ENCODE results near the gene ZNF777.
"Not testable (repeated sequence)": the region's sequence is repeated elsewhere in the genome, so short reads cannot be mapped to it uniquely, and the experiment has no call there.

Gene ZNF777

GRCh38 chr7:149449897-149450296 is 11.0 kb downstream of the ZNF777 start:
- DNase-seq: no peak

DNA sequence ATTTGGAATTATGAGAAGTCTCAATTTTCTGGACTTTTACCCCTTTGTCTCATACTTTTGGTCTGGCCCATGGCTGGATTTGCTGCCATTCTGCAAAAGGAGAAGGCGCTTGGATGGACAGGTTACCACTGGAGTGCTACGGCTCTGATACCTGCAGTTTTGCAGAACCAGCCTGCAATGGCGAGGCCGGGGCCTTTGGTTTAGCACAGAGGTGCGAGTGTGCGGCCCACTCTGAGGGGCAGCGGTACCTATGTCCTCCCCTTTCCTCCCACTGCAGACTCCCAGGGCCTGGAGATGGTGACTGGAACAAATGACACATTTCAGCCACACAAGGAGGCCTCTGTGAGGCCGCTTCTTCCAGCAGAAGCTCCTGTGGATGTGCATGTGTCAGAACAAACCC is 11.9 kb downstream of the ZNF777 start:
- DNase-seq: no peak

- not testable (repeated sequence) for DNase-seq
These were observed 14.8 kb downstream of the ZNF777 start for GRCh38 chr7:149446026-149446425.

- no peak for DNase-seq
These were observed 16.6 kb downstream of the ZNF777 start for GRCh38 chr7:149444287-149444686.

- no peak for DNase-seq
These were observed 17.3 kb downstream of the ZNF777 start for GRCh38 chr7:149443523-149443922.

GRCh38 chr7:149442924-149443323 is 17.9 kb downstream of the ZNF777 start:
- no peak for DNase-seq

DNA sequence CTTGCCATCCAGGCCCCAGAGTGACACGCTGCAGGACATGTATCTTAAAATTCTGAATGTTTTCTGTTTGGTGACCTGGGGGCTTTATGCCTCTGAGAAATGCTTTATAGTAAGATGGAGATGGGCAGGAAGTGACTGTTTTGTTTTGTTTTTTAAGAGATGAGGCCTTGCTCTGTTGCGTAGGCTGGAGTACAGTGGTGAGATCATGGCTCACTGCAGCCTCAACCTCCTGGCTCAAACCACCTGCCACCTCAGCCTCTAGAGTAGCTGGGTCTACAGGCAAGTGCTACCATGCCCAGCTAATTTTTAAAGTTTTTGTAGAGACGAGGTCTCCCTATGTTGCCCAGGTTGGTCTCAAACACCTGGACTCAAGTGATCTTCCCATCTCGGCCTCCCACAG is 20.6 kb downstream of the ZNF777 start:
- no peak for DNase-seq

DNA sequence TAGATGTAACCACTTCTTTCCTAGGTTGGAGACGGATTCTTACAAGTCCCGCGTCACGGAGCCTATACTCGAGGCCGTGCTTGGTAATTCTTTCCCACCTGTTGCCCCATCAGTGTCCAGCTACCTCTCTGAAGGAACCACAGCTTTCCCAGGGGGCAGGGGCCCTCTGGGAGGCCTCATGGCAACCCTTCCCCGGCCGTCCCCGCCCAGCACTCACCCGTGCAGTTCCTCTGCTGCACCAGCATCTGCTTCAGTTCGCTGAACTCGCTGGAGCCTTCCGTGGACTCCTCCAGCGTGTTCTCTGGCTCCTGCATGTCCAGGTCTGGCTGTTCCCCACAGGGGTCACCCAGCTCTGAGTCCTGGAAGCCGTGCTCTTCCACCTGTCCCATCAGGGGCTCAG is 24.5 kb downstream of the ZNF777 start:
- no peak for DNase-seq

DNA sequence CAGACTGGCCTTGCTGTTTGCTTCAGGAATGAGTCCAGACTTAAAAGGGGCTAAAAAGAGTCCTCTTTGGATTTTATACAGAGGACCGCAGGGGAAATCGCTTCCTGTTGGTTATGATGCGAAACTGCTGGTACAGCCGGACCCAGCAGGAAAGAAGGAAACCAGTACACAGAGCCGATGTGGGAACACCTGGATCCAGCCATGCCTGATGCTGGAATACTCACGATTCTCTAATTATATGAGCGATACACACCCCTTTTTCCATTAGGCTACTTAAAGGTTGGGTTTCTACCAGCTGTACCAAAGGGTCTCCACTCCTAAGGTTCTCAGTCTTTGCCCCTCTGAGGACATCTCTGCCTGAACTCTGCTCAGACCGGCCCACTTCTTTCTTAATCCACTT is 27.7 kb downstream of the ZNF777 start:
- no peak for DNase-seq

DNA sequence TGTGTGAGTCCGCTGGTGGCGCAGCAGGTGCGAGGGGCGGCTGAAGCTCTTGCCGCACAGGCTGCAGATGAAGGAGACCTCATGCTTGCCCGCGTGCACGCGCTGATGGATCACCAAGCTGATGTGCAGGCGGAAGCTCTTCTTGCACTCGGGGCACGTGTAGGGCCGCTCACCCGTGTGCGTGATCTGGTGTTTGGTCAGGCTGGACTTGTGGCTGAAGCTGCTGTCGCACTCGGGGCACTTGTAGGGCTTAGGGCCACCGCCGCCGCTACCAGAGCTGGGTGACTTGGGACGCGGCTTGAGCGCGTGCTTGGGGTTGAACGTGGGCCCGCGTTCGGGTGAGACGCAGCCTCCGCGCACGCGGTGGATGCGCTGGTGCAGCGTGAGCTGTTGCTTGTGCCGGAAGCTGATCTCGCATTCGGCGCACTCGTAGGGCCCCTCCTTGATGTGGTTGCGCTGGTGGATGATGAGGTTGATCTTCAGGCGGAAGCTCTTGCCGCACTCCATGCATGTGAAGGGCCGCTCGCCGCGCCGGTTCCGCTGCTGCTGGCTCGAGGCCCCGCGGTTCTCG is 28.7 kb downstream of the ZNF777 start:
- no peak for DNase-seq

DNA sequence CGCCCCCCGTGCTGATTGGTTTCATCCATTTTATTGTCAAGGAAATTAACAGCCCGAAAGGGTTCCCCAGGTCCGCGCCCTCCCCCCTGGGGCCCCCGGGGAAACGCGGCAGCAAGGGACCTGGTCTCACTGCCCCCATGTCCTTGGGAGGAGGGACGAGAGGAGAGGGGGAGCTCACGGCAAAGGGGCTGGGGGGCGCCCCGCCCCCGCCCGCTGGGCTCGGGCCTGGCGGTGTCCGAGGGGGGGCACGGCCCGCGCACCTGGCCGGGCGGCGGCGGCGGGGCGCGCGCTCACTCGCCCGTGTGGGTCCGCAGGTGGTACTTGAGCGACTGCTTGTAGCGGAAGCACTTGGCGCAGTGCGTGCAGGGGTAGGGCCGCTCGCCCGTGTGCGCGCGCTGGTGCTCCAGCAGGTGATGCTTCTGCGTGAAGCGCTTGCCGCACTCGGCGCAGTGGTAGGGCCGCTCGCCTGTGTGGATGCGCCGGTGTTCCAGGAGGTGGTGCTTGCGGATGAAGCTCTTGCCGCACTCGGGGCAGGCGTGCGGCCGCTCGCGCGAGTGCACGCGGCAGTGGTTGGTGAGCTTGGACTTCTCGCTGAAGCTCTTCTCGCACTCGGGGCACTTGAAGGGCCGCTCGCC is 29.3 kb downstream of the ZNF777 start:
- no peak for DNase-seq

GRCh38 chr7:149430192-149430591 is 30.7 kb downstream of the ZNF777 start:
- no peak for DNase-seq

GRCh38 chr7:149427893-149428292 is 33.0 kb downstream of the ZNF777 start:
- no peak for DNase-seq

DNA sequence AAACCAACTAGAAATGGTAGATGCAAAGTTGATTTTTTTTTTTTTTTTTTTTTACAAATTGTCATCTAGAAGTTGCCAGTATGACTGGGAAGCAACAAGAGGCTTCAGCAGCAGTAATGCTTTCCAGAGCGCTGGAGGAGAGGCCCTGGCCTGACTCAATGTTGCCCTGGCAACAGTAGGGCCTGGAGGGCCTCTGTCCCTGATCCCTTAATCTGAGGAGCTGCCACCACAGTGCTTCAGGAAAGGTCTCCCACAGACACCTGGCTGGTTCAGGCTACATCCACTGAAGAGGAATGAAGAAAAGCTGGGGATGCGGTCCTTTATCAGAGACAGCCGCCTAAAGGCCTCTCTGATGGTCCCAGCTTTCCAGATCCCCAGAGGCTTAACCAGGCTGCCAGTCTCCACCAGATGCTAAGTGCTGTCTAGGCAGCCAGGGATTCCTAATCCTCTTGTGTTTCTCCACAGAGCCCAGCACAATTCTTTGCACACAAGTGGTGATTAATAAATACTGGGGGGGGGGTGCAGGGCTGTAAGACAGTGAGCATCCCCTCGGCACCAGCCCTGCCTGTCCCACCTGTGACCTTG is 33.7 kb downstream of the ZNF777 start:
- no peak for DNase-seq

GRCh38 chr7:149423449-149424110 is 37.3 kb downstream of the ZNF777 start:
- DNase-seq: no peak

DNA sequence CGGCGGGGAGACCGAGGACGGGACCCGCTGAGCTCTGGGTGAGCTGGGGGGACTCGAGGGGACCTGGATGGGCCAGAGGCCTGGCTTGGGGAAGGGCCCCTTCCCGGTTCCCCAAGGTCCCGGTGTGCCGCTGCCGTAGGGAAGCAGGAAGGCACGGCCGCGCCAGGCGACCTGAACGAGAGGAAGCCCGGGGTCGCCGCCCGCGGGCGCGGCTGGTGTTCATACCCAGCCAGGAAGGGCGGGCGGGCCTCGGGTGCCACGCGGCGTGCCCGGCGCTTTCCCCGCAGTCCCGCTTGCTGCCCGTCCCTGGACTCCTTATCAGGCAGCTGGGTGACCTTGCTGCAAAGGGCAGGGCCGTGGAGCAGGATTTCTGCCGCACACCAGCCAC is 38.0 kb downstream of the ZNF777 start:
- DNase-seq: peak; percentile 28

- peak; percentile 39 for DNase-seq
These were observed 38.5 kb downstream of the ZNF777 start for GRCh38 chr7:149422162-149422913.

GRCh38 chr7:149420006-149420405 is 40.9 kb downstream of the ZNF777 start:
- no peak for DNase-seq

DNA sequence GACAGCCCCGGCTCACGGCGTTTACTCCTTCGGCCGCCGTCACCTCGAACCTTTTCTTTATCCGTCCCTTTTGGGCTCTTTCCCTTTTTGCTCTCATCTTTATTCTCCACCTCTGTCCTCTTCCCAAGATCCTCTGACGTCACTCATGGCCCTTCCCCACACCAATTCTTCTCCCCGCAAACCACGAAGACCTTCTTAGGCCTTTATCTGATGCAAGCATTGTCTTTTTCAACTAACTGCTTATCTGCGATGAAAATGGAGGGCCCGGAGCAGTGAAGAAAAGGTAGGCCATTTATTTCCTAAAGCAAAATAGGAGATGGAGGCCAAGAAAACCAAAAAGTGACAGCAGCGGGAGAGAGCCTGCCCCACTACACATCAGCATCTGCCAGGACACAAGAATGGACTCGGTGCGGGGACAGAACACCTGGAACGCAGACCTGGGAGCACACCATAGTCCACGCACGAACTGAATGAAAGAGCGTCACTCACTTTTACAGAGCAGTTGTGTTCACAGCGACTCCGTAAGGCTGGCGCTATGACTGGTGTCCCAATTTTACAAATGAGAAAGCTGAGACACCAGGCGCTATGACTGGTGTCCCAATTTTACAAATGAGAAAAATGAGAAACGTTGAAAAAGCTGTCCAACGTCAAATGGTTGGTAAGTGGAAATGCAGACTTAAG is 45.3 kb downstream of the ZNF777 start:
- DNase-seq: no peak

GRCh38 chr7:149414745-149415390 is 46.0 kb downstream of the ZNF777 start:
- peak; percentile 15 for DNase-seq

GRCh38 chr7:149414171-149414570 is 46.7 kb downstream of the ZNF777 start:
- no peak for DNase-seq

DNA sequence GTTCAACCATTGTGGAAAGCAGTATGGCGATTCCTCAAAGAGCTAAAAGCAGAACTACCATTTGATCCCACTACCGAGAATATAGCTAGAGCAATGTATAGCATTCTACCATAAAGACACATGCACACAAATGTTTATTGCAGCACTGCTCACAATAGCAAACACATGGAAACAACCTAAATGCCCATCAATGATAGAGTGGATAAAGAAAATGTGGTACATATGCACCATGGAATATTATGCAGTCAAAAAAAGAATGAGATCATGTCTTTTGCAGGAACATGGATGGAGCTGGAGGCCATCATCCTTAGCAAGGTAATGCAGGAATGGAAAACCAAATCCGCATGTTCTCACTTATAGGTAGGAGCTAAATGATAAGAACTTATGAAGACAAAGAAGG is 47.8 kb downstream of the ZNF777 start:
- DNase-seq: not testable (repeated sequence)
